ENCODE results near the gene P3H4.

DNA sequence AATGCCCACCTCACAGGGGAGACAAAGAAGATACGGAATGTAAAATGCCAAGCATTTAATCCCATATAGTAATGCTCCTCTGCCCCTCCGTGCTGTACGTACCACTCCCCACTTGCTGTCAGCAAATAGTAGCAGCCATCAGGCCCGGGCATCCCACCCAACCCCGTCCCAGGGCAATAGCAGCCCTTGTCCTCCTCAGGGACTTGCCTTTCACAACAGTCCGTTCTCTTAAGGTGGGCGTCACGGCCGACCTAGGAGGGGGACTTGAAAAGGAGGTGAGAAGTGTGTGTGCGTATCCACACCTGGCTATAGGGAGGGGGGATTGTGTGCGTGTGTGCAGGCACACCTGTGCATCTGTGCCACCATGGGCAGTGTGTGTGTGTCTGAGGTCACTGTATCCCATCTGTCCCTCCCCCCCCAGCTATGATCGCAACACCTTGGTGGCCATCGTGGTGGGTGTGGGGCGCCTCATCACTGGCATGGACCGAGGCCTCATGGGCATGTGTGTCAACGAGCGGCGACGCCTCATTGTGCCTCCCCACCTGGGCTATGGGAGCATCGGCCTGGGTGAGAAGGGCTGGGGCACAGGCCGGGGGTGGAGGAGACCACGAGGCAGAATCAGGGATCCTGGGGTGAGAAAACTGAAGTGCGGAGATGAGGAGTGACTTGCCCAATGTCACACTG is 5.0 kb upstream of the P3H4 start:
- TF ChIP-seq, protein P1, sequence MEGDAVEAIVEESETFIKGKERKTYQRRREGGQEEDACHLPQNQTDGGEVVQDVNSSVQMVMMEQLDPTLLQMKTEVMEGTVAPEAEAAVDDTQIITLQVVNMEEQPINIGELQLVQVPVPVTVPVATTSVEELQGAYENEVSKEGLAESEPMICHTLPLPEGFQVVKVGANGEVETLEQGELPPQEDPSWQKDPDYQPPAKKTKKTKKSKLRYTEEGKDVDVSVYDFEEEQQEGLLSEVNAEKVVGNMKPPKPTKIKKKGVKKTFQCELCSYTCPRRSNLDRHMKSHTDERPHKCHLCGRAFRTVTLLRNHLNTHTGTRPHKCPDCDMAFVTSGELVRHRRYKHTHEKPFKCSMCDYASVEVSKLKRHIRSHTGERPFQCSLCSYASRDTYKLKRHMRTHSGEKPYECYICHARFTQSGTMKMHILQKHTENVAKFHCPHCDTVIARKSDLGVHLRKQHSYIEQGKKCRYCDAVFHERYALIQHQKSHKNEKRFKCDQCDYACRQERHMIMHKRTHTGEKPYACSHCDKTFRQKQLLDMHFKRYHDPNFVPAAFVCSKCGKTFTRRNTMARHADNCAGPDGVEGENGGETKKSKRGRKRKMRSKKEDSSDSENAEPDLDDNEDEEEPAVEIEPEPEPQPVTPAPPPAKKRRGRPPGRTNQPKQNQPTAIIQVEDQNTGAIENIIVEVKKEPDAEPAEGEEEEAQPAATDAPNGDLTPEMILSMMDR (IDR thresholded peaks at IDR 0.05), result no peak
- TF ChIP-seq POLR2A (IDR thresholded peaks at IDR 0.05), result no peak

Measured in thyroid gland (tissue), 4 donors.